Measurements from ENCODE around the gene TMEM269. TPM values are rescaled to one million over a fixed set of nuclear protein-coding genes. Genes with fewer than 3 reads are reported as not detected.
A peak's percentile ranks its signal among the peaks of the same experiment; 100 is the strongest.

Gene TMEM269
- total RNA-seq, 2 experiments from 2014 or later, result 0.22 to 0.48 TPM

DNA sequence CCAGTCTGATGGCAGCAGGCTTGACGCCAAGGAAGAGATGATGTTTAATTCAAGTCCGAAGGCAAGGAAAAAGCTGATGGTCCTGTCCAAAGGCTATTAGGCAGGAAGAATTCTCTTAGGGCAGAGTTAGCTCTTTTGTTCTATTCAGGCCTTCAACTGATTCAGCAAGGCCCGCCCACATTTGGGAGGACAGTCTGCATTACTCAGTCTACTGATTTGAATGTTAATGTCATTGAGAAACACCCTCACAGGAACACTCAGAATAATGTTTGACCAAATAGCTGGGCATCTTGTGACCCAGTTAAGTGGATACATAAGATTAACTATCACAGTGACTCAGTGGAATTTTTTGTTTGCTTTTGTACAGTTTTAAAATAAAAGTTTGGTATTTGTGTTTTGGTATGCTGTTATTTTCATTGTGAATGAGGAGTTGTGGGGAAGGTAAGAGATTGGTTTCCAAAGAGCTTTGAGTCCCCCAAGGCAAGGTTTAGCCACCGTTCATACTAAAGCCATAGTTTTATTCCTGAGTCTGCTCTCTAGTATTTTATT lies 59.9 kb downstream of the TMEM269 start:
- Mint-ChIP-seq H3K27ac (no peak overlapping the region), H3K27me3 (no peaks in the 10 kb centered on the region), H3K4me1 (peaks cover 24% of the 10 kb centered on the region), H3K36me3 (peaks cover 19% of the 10 kb centered on the region), H3K4me3 (no peak overlapping the region), H3K9me3 (peaks cover under 1% of the 10 kb centered on the region)
- POLR2A ChIA-PET, result no interaction called here
- DNase-seq, result no peak
- ATAC-seq (ENCODE audit: low read depth), result no peak

GRCh38 chr1:42845193-42845592 lies 60.4 kb downstream of the TMEM269 start:
- peaks cover 3% of the 10 kb centered on the region for H3K9me3 Mint-ChIP-seq
- H3K4me3 Mint-ChIP-seq, result no peak overlapping the region
- POLR2A ChIA-PET, result no interaction called here
- H3K4me1 Mint-ChIP-seq, result peaks cover 27% of the 10 kb centered on the region
- ATAC-seq (ENCODE audit: low read depth) (no peak), DNase-seq (no peak)
- H3K27ac Mint-ChIP-seq, result no peak overlapping the region
- no peaks in the 10 kb centered on the region for H3K27me3 Mint-ChIP-seq
- H3K36me3 Mint-ChIP-seq, result peaks cover 24% of the 10 kb centered on the region

DNA sequence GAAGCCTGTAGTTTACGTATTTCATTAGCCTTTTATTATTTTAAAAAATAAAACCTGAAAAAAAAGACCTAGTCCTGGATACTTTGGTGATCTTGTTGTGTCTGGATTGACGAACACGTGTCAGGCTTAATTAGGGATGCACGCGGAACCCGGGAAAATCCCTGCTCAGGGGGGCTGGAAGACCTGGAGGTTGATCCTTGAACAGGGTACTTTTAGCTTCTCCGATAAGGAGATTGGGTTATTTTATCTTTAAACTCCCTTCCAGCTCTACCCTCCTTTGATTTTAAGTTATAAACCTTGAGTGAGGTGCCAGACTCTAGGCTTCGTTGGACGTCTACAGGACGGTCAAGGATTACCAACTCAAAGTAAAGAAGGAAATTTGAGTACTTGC lies 61.1 kb downstream of the TMEM269 start:
- Mint-ChIP-seq H3K27me3 (no peaks in the 10 kb centered on the region), H3K9me3 (peaks cover 3% of the 10 kb centered on the region), H3K36me3 (peaks cover 30% of the 10 kb centered on the region), H3K4me1 (peaks cover 27% of the 10 kb centered on the region), H3K4me3 (peak overlapping the region; percentile 98), H3K27ac (peak overlapping the region; percentile 62)
- POLR2A ChIA-PET, result interaction anchor here (0.7 to 3.2 kb wide), 12 partner anchors 8 to 512 kb away, joined by 3 to 34 read pairs (median 5); partner anchors contain the start of genes C1orf50, ERMAP, P3H1 and PPCS
- ATAC-seq (ENCODE audit: low read depth) (peak; percentile 9), DNase-seq (no peak)

DNA sequence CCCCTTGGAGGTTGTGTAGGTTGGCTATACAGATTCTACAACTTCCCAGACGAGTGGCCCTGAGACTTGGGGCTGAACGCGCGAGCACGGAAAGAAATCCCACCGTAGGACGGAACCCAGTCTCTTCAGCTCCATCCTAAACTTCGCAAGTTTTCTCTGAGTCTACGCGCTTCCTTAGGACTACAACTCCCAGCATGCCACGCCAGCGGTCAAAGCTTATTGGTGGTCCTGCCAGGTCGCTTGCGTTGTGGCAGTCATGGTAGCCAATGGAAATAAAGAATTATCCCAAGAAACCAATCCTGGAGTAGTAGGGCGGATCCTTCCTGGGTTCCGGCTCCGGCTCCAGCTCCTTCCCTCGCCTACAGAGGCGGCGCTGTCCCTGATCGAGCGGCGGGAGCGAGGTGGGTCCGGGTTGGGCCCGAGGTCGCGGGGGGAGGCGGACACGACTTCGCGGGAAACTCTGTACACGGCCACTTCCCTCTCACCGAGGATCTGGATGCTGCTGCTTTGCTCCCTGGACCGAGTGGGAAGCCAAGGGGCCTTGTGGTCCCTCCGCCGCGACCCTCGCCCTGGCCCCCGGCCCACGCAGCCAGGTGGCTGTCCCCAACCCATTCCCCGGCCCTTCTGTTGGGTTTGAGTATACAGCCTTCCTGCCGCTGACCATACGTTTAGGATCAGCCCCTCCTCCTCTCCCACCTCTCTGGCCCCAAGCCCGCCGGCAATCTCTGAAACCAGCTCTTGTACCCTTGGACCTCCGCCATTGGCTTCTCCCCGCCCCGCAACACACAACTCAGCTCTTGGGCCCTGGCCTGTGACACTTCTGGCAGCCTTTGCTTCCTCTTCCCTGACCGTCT lies 61.7 kb downstream of the TMEM269 start, which contains the start of gene ZNF691:
TSS of gene ZNF691 (plus strand) at position 357 of the 854 bp plus-strand sequence. CDS start 3,046 bp downstream, outside the sequence.
- Mint-ChIP-seq H3K4me1 (peaks cover 27% of the 10 kb centered on the region), H3K27me3 (no peaks in the 10 kb centered on the region), H3K36me3 (peaks cover 37% of the 10 kb centered on the region), H3K27ac (peak within 1 kb of the TSS; percentile 87), H3K4me3 (peak within 1 kb of the TSS; percentile 98), H3K9me3 (peaks cover 3% of the 10 kb centered on the region)
- peak; percentile 98 for ATAC-seq (ENCODE audit: low read depth)
- DNase-seq, result peak; percentile 79
- POLR2A ChIA-PET, result interaction anchor here (0.7 to 3.2 kb wide), 12 partner anchors 8 to 513 kb away, joined by 3 to 34 read pairs (median 5); partner anchors contain the start of genes C1orf50, ERMAP, P3H1 and PPCS

GRCh38 chr1:42847111-42847595 lies 62.4 kb downstream of the TMEM269 start:
- Mint-ChIP-seq H3K9me3 (peaks cover 3% of the 10 kb centered on the region), H3K4me3 (peak overlapping the region; percentile 98), H3K36me3 (peaks cover 40% of the 10 kb centered on the region), H3K4me1 (peaks cover 27% of the 10 kb centered on the region), H3K27ac (peak overlapping the region; percentile 87), H3K27me3 (no peaks in the 10 kb centered on the region)
- DNase-seq (no peak), ATAC-seq (ENCODE audit: low read depth) (no peak)
- POLR2A ChIA-PET, result interaction anchor here (0.6 to 3.2 kb wide), 11 partner anchors 9 to 513 kb away, joined by 3 to 34 read pairs (median 6); partner anchors contain the start of genes C1orf50, ERMAP, P3H1 and PPCS

DNA sequence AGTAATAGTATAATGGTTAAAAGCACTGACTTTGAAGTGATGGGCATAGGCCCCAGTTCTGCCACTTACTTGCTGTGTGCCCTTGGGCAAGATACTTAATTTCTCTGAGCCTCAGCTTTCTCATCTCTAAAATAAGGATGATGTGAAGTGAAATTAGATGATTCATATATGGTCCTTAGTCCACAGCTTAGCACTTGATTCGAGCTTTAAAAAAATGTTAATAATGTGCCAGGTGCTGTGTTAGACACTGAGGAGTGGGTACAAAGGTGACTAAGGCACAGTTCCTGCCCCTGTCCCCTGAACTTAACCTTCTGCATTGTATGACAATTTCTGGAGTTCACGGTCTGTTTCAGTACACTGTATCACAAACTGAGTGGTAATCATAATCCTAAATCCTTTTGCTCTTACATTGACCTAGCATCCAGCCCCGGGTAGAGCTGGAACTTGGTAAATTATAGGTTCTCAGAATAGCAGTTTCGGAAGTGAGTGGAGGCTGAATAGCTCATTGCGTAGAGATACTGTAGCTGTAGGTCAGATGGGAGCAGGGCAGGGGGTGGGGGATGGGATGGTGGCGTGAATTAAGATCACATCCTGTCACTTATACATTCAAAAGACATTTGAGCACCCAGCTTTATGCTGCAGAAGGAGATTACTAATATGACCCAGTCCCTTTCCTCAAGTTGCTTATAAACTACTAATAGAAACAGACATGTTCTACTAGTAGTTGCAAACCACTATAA lies 63.1 kb downstream of the TMEM269 start:
- H3K27ac Mint-ChIP-seq, result peak overlapping the region; percentile 87
- H3K4me3 Mint-ChIP-seq, result peak overlapping the region; percentile 98
- peaks cover 44% of the 10 kb centered on the region for H3K36me3 Mint-ChIP-seq
- H3K27me3 Mint-ChIP-seq, result no peaks in the 10 kb centered on the region
- peaks cover 28% of the 10 kb centered on the region for H3K4me1 Mint-ChIP-seq
- ATAC-seq (ENCODE audit: low read depth) (no peak), DNase-seq (no peak)
- POLR2A ChIA-PET, result interaction anchor here (0.6 to 3.2 kb wide), 6 partner anchors 10 to 391 kb away, joined by 3 to 34 read pairs (median 7); partner anchors contain the start of genes C1orf50, ERMAP, P3H1 and PPCS
- peaks cover 3% of the 10 kb centered on the region for H3K9me3 Mint-ChIP-seq

GRCh38 chr1:42848823-42849537 lies 64.2 kb downstream of the TMEM269 start:
- Mint-ChIP-seq H3K9me3 (peaks cover 3% of the 10 kb centered on the region), H3K27me3 (no peaks in the 10 kb centered on the region), H3K27ac (no peak overlapping the region), H3K36me3 (peaks cover 44% of the 10 kb centered on the region), H3K4me3 (no peak overlapping the region), H3K4me1 (peaks cover 28% of the 10 kb centered on the region)
- ATAC-seq (ENCODE audit: low read depth) (no peak), DNase-seq (no peak)
- POLR2A ChIA-PET, result interaction anchor here (0.5 kb wide), 1 partner anchor 15 kb away, joined by 8 read pairs; no protein-coding TSS in a partner anchor

- no peak for DNase-seq
- H3K27ac Mint-ChIP-seq, result no peak overlapping the region
- H3K9me3 Mint-ChIP-seq, result peaks cover 3% of the 10 kb centered on the region
- no peak for ATAC-seq (ENCODE audit: low read depth)
- no peaks in the 10 kb centered on the region for H3K27me3 Mint-ChIP-seq
- H3K4me3 Mint-ChIP-seq, result no peak overlapping the region
- POLR2A ChIA-PET, result no interaction called here
- peaks cover 45% of the 10 kb centered on the region for H3K36me3 Mint-ChIP-seq
- H3K4me1 Mint-ChIP-seq, result peaks cover 28% of the 10 kb centered on the region
Observed at GRCh38 chr1:42849944-42850343, 65.2 kb downstream of the TMEM269 start.

Other genes starting within 250 kb of the TMEM269 start
- 10 to 100 TPM; 90.3 to 98.6 TPM for gene PPIH, start 126.6 kb upstream of the TMEM269 start, total RNA-seq
- 100 to 1,000 TPM; 529 to 531 TPM for gene YBX1, start 102.6 kb upstream of the TMEM269 start, total RNA-seq
- gene CLDN19, start 44.8 kb upstream of the TMEM269 start, total RNA-seq, result not detected
- 10 to 100 TPM; 44.1 to 49.9 TPM for gene P3H1, start 18.0 kb upstream of the TMEM269 start, total RNA-seq
- 10 to 100 TPM; 10.4 to 10.9 TPM for gene C1orf50, start 17.7 kb upstream of the TMEM269 start, total RNA-seq
- 1 to 10 TPM; 3.9 to 5.0 TPM for gene ERMAP, start 32.1 kb downstream of the TMEM269 start, total RNA-seq
- gene SVBP, start 32.4 kb downstream of the TMEM269 start, total RNA-seq, result 10 to 100 TPM; 15.8 to 18.1 TPM
- 10 to 100 TPM; 12.2 to 14.1 TPM for gene ZNF691, start 61.6 kb downstream of the TMEM269 start, total RNA-seq
- gene SLC2A1, start 173.9 kb downstream of the TMEM269 start, total RNA-seq, result 10 to 100 TPM; 80.8 to 82.3 TPM